NCI-H69 (cell line): ENCODE measurements around the gene LDLRAD2.
"Not testable (repeated sequence)": the region's sequence is repeated elsewhere in the genome, so short reads cannot be mapped to it uniquely, and the experiment has no call there.

Source experiments
- DNase-seq: peaks from one replicate; lab custom pipeline; 2025; lab: John Stamatoyannopoulos, UW

The LDLRAD2 gene, protein sequence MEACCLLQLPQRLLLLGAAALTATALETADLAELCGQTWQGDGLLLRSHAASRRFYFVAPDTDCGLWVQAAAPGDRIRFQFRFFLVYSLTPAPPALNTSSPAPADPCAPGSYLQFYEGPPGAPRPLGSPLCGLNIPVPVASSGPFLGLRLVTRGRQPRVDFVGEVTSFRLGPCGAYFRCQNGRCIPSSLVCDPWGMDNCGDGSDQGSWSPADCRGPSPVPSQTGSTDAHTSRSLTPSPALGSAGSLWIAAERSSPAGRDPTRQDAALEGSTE

GRCh38 chr1:21811875-21812305, at the start of gene LDLRAD2:
TSS of gene LDLRAD2 (plus strand) at chr1:21812265. CDS start at chr1:21812452, 187 bp downstream.
- peak; percentile 9 for DNase-seq

DNA sequence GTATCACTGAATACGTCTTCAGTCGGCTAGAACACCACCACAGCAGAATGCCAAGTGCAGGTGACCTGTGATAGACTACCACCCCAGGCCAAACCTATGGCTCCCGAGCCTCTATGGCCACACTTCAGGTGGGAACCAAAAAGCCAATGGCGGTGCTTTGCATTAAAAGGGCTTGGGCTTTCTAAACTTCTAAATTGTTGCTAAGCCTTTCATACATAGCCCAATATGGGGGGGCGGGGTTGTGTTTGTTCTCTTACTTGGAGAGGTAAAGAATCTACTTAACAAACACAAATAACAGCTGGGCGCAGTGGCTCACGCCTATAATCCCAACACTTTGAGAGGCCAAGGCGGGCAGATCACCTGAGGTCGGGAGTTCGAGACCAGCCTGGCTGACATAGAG, 48.8 kb upstream of the LDLRAD2 start:
- peak; percentile 6 for DNase-seq

- DNase-seq, result peak; percentile 50
These were observed 48.2 kb upstream of the LDLRAD2 start for GRCh38 chr1:21763694-21764419.

DNA sequence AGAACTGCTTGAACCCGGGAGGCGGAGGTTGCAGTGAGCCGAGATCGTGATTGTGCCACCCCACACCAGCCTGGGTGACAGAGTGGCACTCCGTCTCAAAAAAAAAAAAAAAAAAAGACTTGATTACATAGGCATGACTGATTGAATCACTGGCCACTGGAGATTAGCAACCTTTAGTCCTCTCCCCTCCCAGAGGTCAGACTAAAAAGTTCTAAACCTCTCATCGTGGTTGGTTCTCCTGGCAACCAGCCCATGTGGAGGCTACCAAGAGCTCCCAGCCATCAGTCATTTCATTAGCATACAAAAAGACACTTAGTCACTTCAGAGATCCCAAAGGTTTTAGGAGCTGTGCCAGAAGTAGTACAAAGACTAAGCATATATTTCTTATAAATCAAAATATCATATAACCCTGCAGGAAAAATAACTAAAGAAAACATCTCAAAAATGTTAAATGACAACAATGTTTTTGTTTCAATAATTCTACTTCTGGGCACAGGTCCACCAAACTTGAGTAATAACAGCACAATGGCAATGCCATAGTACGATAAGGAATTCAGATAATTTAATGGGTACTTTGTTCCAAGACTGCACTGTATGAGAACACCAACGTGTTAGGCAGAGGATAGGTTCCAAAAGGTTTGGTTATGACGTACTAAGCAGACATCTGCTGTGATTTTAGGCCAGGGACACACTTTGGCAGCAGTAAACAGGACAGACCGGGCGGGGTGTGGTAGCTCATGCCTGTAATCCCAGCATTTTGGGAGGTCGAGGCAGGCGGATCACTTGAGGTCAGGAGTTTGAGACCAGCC, 47.2 kb upstream of the LDLRAD2 start:
- DNase-seq, result peak; percentile 56

- no peak for DNase-seq
These were observed 45.9 kb upstream of the LDLRAD2 start for GRCh38 chr1:21766210-21766609.

DNA sequence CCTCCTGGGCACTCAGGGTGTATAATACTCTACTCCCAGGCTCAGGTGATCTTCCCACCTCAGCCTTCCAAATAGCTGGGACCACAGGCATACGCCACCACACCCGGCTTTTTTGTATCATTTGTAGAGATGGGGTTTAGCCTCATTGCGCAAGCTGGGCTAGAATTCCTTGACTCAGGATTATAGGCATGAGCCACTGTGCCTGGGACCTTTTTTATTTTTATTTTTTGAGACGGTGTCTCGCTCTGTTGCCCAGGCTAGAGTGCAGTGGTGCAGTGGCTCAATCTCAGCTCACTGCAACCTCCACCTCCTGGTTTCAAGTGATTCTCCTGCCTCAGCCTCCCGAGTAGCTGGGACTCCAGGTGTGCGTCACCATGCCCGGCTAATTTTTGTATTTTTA, 45.0 kb upstream of the LDLRAD2 start:
- not testable (repeated sequence) for DNase-seq

DNA sequence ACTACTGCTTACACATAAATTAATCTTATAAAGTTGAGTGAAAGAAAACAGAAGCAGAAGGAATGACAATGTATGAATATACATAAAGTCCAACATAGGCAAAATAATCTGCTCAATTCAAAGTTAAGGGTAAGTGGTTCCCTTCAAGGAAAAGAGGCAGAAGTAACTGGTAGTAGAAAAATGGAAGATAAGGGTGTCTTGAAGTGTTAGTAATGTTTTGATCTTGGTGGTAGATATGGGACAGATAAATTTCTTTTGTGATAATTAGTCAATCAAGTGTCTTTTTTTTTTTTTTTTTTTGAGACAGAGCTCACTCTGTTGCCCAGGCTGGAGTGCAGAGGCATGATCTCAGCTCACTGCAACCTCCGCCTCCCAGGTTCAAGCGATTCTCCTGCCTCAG, 41.9 kb upstream of the LDLRAD2 start:
- DNase-seq, result no peak

DNA sequence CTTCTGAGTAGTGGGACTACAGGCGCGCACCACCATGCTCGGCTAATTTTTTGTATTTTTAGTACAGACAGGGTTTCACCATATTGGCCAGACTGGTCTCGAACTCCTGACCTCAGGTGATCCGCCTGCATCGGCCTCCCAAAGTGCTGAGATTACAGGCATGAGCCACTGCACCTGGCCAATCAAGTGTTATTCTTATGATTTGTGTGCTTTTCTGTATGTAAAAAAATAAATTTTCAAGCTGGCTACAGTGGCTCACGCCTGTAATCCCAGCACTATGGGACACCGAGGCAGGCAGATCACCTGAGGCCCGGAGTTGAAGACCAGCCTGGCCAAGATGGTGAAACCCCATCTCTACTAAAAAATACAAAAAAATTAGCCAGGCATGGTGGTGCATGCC, 41.5 kb upstream of the LDLRAD2 start:
- not testable (repeated sequence) for DNase-seq

- not testable (repeated sequence) for DNase-seq
These were observed 40.4 kb upstream of the LDLRAD2 start for GRCh38 chr1:21771672-21772071.

DNA sequence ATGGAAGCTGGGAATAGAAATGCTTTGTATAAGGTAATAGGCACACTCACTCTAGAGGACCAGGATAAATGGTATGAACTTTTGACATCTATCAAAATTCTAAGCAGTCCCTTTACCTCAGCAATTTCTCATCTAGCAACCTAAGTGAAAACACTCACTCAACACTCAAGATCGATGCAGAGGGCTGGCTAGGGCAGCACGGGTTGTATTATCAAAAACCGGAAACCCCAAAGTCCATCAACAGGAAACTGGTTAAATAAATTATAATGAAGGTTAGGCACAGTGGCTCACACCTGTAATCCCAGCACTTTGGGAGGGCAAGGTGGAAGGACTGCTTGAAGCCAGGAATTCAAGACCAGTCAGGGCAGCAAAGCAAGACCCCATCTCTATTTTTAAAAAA, 38.5 kb upstream of the LDLRAD2 start:
- no peak for DNase-seq

DNA sequence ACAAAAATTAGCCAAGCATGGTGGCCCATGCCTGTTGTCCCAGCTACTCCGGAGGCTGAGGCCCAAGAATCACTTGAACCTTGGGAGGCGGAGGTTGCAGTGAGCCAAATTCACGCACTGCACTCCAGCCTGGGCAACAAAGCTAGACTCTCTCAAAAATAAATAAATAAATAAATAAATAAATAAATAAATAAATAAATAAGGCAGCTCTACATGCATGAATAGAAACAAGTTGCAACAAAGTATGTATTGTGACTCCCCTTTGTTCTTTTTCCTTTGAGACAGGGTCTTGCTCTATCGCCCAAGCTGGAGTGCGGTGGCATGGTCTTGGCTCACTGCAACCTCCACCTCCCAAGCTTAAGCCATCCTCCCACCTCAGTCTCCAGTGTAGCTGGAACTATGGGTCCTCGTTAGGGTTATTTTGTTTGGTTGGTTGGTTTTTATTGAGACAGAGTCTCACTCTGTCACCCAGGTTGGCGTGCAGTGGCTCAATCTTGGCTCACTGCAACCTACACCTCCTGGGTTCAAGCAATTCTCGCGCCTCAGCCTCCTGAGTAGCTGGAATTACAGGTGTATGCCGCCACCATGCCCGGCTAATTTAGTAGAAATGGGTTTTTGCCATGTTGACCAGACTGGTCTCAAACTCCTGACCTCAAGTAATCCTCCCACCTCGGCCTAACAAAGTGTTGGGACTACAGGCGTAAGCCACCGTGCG, 37.1 kb upstream of the LDLRAD2 start:
- no peak for DNase-seq

DNA sequence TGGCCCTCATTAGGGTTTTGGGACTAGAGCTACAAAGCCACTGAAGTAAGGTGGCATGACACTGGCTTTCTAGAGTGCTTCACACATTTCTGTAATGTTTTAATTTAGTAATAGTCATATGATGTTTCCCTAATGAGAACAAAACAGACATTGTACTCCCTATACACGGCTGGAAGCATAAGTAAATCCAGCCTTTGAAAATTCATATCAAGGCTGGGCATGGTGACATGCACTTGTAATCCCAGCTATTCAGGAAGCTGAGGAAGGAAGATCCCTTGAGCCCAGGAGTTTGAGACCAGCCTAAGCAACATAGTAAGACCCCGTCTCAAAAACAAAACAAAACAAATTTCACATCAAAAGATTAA, 36.5 kb upstream of the LDLRAD2 start:
- no peak for DNase-seq

GRCh38 chr1:21775985-21776562, 36.0 kb upstream of the LDLRAD2 start:
- DNase-seq, result no peak

- not testable (repeated sequence) for DNase-seq
These were observed 35.1 kb upstream of the LDLRAD2 start for GRCh38 chr1:21776925-21777324.

GRCh38 chr1:21778405-21778727, 33.7 kb upstream of the LDLRAD2 start:
- no peak for DNase-seq

- DNase-seq, result no peak
These were observed 32.2 kb upstream of the LDLRAD2 start for GRCh38 chr1:21779613-21780521.

GRCh38 chr1:21781815-21782348, 30.2 kb upstream of the LDLRAD2 start:
- DNase-seq, result peak; percentile 34

GRCh38 chr1:21782349-21782867, 29.7 kb upstream of the LDLRAD2 start:
- DNase-seq, result peak; percentile 76

DNA sequence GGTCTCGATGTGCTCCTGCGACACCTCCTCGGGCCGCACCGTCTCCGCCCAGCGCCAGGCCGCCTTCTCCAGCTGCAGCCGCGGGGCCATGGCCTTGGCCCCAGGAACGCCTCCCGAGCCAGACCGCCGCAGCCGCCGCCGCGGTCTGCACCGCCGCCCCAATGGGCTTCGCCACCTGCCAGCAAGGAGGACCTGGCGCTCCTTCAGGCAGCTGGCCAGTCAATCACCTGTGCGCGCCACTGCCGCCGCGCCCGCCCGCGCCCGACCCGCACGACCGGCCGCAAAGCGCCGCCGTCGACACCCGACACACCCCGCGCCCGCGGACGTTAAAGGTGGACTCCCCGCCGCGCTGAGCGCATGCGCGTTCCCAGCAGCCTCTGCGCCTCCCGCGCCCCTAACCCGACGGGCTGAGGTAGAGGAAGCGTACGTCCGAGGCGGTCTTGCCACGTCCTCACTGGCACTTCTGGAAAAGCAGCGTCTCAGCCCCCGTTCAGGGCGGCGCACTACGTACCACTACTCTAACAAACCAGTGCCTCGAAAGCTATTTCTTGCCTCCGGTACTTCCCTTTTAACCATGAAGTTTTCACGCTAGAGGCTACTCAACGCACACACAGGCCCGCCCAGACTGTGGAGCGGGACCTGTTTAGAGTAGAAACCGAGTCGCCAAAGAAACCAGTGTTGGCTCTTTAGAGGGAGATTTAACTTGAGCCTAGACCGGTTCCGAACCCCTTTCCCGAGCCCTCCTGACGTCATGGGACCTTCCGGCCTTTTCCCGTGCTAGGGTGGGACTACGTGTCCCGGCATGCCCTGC, 29.0 kb upstream of the LDLRAD2 start, which contains the start of gene USP48:
Gene USP48 (minus strand): TSS at position 282 of the 811 bp plus-strand sequence. CDS start 192 bp downstream, at position 90.
- DNase-seq, result peak; percentile 95
